HG02588 (cell line): ENCODE results near the gene POPDC2.

Experiments
- ATAC-seq: cut with Tn5 transposase; IDR thresholded peaks from one replicate; pipeline ENCODE4 v1.9.1; 2021; ENCODE audit warnings: mild to moderate bottlenecking, moderate library complexity; ENCODE audit not compliant: unreplicated experiment

Gene POPDC2

GRCh38 chr3:119672776-119673175 is 12.4 kb upstream of the POPDC2 start:
- no peak for ATAC-seq

- no peak for ATAC-seq
These were observed 9.6 kb upstream of the POPDC2 start for GRCh38 chr3:119669906-119670570.

- no peak for ATAC-seq
These were observed 5.7 kb upstream of the POPDC2 start for GRCh38 chr3:119665954-119666559.

- peak; percentile 51 for ATAC-seq
These were observed 4.5 kb upstream of the POPDC2 start for GRCh38 chr3:119664850-119665379.

- ATAC-seq = no peak
These were observed 4.0 kb upstream of the POPDC2 start for GRCh38 chr3:119664370-119664769.

- no peak for ATAC-seq
These were observed 3.5 kb upstream of the POPDC2 start for GRCh38 chr3:119663885-119664284.

- ATAC-seq = no peak
These were observed 2.4 kb upstream of the POPDC2 start for GRCh38 chr3:119662604-119663373.

- ATAC-seq = no peak
These were observed 640 bp downstream of the POPDC2 start for GRCh38 chr3:119659606-119660291.

- ATAC-seq = no peak
These were observed 1.4 kb downstream of the POPDC2 start for GRCh38 chr3:119658994-119659393.

- no peak for ATAC-seq
These were observed 2.3 kb downstream of the POPDC2 start for GRCh38 chr3:119657887-119658702.

- ATAC-seq = no peak
These were observed 6.5 kb downstream of the POPDC2 start for GRCh38 chr3:119653876-119654275.

GRCh38 chr3:119652306-119653033 is 7.9 kb downstream of the POPDC2 start:
- no peak for ATAC-seq

GRCh38 chr3:119649761-119650160 is 10.6 kb downstream of the POPDC2 start:
- ATAC-seq = no peak

GRCh38 chr3:119647843-119648575 is 12.4 kb downstream of the POPDC2 start:
- no peak for ATAC-seq

GRCh38 chr3:119647171-119647570 is 13.2 kb downstream of the POPDC2 start:
- no peak for ATAC-seq

- ATAC-seq = no peak
These were observed 14.6 kb downstream of the POPDC2 start for GRCh38 chr3:119645813-119646212.

- no peak for ATAC-seq
These were observed 15.9 kb downstream of the POPDC2 start for GRCh38 chr3:119644481-119644880.

GRCh38 chr3:119643528-119643927 is 16.9 kb downstream of the POPDC2 start:
- ATAC-seq = no peak
